GM18873 (cell line): ENCODE data around the gene WNK2.

Experiments
- ATAC-seq: cut with Tn5 transposase; IDR thresholded peaks from one replicate; pipeline ENCODE4 v1.9.1; 2021; ENCODE audit warnings: mild to moderate bottlenecking, moderate library complexity, moderate number of reproducible peaks; ENCODE audit not compliant: unreplicated experiment, low FRiP score

WNK2 gene

GRCh38 chr9:93197670-93198069, 13.7 kb downstream of the WNK2 start:
- no peak for ATAC-seq

GRCh38 chr9:93198117-93198837, 14.3 kb downstream of the WNK2 start:
- no peak for ATAC-seq

- no peak for ATAC-seq
These were observed 15.1 kb downstream of the WNK2 start for GRCh38 chr9:93198838-93199625.

GRCh38 chr9:93200449-93200742, 16.5 kb downstream of the WNK2 start:
- ATAC-seq = no peak

GRCh38 chr9:93200989-93201334, 17.0 kb downstream of the WNK2 start:
- ATAC-seq = no peak

GRCh38 chr9:93203026-93203717, 19.2 kb downstream of the WNK2 start:
- no peak for ATAC-seq

GRCh38 chr9:93203718-93204469, 20.0 kb downstream of the WNK2 start:
- no peak for ATAC-seq

GRCh38 chr9:93204470-93205043, 20.6 kb downstream of the WNK2 start:
- no peak for ATAC-seq

GRCh38 chr9:93205045-93205768, 21.3 kb downstream of the WNK2 start:
- no peak for ATAC-seq

- ATAC-seq = no peak
These were observed 22.1 kb downstream of the WNK2 start for GRCh38 chr9:93205896-93206575.

GRCh38 chr9:93206576-93207155, 22.7 kb downstream of the WNK2 start:
- no peak for ATAC-seq

GRCh38 chr9:93207326-93207814, 23.4 kb downstream of the WNK2 start:
- no peak for ATAC-seq

- no peak for ATAC-seq
These were observed 24.2 kb downstream of the WNK2 start for GRCh38 chr9:93207860-93208734.

- no peak for ATAC-seq
These were observed 25.2 kb downstream of the WNK2 start for GRCh38 chr9:93209097-93209496.

GRCh38 chr9:93209576-93210323, 25.8 kb downstream of the WNK2 start:
- ATAC-seq = no peak

GRCh38 chr9:93210324-93210973, 26.5 kb downstream of the WNK2 start:
- no peak for ATAC-seq
